GM18511 (cell line): ENCODE measurements around the gene C2CD4C.
"Not testable (repeated sequence)": the region's sequence is repeated elsewhere in the genome, so short reads cannot be mapped to it uniquely, and the experiment has no call there.

Experiments
- ATAC-seq: cut with Tn5 transposase; IDR thresholded peaks from one replicate; pipeline ENCODE4 v1.9.1; 2021; ENCODE audit warnings: mild to moderate bottlenecking, moderate library complexity; ENCODE audit not compliant: unreplicated experiment

The C2CD4C gene

GRCh38 chr19:418761-419671 lies 10.1 kb upstream of the C2CD4C start:
- ATAC-seq = no peak

DNA sequence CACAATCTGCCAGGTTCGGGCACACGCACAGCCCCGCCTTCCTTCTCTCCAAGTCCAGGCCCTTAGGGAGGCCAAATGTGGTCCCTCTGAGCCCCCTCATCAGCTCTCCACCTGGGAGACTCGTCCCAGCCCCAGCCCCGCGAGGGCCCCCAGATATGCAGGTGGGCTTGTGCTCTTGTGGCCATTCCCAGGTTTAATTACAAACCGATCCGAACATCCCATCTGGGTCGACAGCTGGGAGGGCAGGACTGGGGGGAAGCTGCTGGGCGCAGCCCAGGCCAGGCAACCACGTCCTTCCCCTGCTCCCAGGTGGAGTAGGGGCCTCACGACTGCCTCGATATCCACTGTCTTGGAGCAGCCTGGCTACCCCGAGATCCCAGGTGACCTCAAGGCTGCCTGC lies 7.5 kb upstream of the C2CD4C start:
- no peak for ATAC-seq

DNA sequence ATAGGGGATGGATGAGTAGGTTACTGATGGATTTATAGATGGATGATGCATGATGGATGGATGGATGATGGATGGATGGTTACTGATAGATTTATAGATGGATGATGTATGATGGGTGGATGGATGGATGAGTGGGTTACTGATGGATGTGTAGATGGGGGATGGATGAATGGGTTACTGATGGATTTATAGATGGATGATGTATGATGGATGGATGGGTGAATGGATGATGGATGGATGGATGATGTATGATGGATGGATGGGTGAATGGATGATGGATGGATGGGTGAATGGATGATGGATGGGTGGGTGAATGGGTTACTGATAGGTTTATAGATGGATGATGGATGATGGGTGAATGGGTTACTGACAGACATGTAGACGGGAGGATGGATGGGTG lies 6.3 kb upstream of the C2CD4C start:
- no peak for ATAC-seq

DNA sequence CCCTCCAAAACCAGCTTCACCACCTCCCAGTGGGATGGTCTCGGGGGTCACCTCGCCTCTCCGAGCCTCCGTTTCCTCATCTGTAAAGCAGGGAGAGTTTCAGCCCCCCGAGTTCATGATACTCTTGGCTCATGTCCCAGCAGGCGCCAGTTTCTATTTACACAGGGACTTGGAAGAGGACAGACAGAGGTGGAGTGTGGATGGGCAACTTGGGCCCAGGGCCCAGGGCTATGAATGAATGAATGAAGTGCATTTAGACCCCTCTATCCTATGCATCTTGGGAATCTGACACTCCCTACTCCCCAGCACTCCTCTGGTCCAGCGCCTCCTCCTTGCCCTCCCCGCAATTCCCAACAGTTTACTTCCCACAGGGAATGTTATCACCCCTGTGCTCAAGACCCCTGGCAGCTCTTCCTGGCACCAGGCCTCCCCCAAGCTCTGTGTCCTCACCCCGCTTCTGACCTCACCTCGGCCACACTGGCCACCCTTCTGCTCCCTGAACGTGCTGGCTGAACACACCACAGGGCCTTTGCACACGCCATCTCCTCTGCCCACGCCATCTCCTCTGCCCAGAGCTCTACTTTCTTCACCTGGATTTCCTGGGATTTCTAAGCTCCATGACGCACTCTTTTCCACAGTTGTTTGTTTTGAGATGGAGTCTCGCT lies 4.9 kb upstream of the C2CD4C start:
- no peak for ATAC-seq

GRCh38 chr19:412356-413355 lies 3.7 kb upstream of the C2CD4C start:
- ATAC-seq = no peak

DNA sequence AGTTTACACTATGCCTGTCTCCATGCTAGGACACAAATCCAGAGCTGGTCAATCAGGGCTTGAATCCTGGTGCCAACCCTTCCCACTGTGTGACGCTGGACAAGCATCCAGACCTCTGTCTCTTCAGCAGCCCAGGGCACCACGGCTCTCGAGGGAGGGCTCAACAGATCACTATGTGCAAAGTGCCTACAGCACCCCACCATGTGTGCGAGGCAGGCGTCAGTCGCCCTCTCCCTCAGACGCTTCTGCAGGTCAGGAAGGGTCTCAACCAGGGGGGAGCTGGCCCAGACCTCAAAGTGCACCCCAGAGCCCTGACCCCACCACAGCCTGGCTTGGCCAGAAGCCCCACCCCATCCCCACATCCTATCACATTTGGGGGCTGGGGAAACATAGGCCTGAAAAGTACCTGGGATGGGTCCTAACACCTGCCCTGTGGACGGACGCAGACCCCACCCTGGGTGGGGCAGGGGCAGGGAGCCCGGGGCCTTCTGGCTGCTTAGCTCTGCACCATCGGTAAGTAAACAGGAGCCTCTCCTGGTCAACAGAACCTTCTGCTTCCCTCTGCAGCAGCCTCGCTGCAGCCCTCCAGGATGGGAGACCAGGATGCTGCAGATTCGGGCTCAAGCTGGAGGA lies 2.9 kb upstream of the C2CD4C start:
- no peak for ATAC-seq

- not testable (repeated sequence) for ATAC-seq
Observed at GRCh38 chr19:411121-411722, 2.3 kb upstream of the C2CD4C start.

DNA sequence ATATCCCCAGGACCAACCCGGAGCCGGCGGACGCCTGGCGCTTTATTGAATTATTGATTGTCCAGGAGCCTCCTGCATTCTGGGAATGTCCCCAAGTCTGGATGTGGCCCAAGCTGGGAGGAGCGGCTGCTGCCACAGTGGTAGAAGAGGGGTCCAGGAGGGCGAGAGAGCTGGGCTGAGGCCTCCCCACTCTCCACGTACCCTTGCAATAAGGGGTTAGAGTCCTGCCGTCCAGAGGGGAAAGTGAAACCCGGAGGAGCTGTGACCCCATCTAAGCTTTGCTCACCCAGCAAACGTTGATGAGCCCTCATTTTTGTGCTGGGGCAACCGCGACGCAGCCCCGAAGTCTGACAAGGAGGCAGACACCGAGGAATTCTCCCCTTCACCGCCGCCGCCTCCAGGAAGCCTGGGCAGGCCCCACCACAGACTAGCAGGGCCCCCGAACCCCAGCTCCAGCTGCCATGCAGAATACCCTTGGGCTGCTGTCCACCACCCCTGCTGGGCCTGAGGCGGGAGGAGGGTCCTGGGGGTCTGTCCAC lies 1.4 kb upstream of the C2CD4C start:
- no peak for ATAC-seq

DNA sequence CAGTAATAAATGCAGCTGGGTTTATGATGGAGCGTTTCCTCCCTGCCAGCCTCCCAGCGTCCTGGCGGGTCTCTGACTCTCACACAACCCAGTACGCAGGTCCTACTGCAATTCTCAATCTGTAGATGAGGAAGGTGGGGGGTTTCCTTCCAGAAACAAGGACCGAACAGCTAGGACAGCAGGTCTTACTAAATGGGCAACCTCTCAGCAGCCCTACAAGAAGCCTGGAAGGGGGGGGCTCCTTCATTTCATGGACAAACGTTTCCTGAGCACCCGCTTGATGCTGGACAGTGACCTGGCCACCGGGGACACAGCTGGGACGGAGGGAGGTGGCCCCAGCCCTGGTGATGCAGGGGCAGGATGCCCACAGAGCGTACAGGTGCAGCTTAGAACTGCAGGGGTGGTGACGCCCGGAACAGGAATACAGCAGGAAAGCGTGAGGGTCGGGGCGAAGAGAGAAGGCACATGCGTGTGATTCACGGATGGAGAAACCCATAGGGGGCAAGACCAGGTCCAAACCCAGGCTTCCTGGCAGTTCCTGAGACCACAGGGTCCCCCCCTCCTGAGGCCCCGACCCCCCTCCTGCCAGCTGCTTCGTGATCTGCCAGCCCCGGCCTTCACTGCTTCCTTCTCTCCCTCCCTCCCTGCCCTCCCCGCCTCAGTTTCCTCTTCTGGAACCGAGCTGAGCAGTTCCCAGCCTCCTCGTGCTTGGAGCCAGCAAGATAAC lies 732 bp upstream of the C2CD4C start:
- no peak for ATAC-seq

GRCh38 chr19:408441-408901 lies 476 bp downstream of the C2CD4C start:
- ATAC-seq = no peak

DNA sequence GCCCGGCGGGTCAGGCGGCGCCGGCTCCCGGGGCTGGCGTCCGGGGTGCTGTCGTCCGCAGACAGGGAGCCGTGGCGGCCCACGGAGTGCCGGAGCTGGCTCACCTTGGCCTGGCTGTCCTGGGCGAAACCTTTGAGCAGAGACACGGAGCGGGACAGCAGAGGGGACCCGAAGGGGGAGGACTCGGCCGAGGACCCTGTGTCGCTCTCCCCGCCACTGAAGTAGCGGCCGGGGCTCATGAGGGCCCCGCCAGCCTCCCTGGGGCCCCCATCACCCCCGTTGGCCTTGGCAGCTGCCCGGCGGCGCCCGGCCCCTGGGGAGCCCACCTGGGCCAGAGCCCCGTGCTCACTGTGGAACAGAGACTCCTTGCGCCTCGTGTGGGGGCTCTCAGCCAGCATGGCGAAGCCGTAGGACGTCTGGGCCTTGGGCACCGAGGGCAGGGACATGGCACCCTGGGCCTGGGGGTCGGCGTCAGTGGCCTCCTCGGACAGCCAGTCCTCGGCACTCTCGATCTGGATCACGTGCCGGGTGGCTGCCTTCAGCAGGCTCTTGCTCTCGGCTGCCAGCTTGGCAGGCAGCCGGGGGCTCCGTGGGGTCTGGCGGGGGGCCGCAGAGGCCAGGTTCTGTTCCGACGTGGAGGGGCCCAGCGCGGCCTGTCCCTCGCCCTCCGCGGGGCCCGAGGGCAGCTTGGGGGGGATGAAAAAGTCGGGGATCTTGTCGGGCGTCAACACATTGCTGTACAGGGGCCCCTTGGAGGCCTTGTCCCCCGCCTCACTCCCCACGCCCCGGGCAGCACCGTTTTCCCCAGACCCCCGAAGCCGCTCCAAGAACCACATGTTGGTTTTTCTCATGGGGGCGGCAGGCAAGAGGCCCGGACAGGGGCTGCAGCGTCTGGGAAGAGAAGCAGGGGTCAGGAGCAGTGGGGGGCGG lies 1.2 kb downstream of the C2CD4C start:
- ATAC-seq = no peak

DNA sequence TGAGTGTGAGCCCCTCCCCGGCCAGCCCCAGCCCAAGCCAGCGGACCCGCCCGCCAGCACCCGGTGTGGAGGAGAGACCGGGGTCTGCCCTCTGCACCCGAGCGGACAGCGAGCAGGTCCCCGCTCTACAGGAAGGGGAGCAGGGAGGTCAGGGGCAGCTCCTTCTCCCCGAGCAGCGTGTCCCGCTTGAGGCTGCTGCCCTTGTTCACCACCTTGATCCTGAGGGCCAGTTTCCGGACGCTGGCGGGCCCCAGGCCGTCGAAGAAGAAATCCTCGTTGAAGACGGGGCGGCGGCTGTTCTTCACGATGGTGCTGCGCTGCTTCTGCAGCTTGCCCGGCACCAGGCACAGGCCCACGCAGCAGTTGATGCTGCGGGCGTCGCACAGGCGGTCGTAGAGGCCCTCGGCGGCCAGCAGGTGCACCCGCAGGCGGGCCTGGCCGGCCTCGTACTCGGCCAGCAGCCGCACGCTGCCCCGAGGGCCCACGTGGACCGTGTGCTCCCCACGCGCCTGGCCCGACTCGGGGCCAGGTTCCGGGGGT lies 1.9 kb downstream of the C2CD4C start:
- no peak for ATAC-seq

GRCh38 chr19:406135-406781 lies 2.7 kb downstream of the C2CD4C start:
- no peak for ATAC-seq

DNA sequence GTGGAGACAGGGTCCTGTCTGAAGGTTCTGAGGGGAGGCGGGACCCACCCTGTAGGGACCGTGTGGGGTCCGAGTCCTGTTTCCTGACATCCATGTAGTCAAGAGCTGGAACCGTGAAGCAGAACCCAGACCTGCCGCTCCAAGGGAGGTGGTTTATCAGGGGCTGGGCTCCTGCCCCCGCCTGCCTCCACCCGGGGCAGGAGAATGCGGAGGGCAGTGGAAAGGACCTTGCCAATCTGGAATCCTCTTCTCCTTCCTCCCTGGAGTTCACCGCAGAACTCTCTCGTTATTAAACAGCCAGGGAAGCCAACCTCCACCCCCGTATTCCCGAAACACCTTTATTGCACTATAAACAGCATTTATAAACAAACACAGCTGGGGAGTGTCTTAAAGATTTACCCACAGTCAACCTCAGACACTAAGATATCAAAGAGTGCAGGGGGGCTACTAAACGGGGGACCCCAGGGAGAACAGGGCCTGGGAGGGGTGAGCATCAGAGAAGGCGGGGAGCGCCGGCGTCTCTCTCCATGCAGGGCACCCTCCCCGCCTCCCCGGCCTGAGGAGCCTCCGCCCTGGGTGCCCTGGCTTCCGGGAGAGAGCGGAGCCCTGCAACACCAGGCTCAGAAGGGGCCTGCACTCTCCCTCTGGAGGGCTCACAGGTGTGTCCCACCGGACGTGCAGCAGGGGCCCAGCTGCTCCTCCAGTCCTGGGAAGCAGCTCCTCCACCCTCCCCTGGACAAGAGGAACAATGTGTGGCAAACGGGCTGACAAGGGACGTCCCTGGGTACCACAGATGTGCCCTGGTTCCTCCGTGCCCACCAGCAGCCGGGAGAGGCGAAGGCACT lies 3.6 kb downstream of the C2CD4C start:
- no peak for ATAC-seq

- ATAC-seq = no peak
Observed at GRCh38 chr19:403221-404027, 5.5 kb downstream of the C2CD4C start.

DNA sequence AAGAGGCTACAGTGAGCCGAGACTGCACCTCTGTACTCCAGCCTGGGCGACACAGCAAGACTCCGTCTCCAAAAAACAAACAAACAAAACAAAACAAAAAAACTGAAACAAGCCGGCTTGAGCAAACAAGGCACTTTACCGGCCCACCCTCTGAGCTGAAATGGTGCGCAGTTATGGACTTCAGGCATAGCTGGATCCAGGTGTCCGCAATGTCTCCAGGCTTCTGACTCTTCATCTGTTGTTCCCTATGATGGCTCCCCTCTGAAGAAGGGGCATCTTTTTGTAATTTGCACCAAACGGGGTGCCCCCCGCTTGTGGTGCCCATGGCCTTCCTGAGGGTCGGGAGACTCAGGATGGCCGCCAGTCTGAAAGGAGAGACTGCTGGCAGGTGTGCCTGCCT lies 6.2 kb downstream of the C2CD4C start:
- ATAC-seq = no peak
